ENCODE results near the gene JMJD7.

The JMJD7 gene

DNA sequence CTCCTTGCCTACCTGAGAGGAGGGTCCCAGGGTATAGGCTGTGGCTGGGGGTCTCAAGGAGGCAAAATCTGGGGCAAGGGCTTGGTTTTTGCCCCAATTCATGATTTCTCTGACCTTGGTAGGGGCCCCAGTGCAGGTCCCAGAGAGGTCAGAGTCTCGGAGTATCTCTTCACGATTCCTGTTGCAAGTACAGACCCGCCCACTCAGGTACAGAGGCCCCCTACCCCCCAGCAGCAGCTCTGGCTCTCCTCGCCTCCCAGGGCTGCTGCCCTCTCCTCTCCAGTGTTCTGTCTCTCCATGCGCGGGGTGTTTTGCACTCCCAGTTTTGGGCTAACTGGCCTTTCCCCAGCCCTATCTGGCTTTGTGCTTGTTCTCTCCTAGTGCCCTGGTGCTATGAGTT is 5.4 kb upstream of the JMJD7 start:
- DNase-seq (ENCODE audit: low read depth, low spot score) = no peak

DNA sequence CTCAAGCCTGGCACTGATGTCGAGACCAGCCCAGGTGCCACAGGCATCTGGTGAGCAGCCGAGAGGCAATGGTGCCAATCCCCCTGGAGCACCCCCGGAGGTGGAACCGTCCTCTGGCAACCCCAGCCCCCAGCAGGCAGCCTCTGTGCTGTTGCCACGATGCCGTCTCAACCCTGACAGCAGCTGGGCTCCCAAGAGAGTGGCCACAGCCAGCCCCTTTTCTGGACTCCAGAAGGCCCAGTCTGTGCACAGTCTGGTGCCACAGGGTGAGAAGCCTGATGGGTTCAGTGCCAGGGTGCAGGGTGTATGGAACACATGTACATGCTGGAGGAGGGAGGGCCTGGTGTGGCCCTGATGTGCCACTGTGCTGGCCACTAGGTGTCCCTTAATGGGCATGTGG is 4.9 kb upstream of the JMJD7 start:
- DNase-seq (ENCODE audit: low read depth, low spot score) = no peak

DNA sequence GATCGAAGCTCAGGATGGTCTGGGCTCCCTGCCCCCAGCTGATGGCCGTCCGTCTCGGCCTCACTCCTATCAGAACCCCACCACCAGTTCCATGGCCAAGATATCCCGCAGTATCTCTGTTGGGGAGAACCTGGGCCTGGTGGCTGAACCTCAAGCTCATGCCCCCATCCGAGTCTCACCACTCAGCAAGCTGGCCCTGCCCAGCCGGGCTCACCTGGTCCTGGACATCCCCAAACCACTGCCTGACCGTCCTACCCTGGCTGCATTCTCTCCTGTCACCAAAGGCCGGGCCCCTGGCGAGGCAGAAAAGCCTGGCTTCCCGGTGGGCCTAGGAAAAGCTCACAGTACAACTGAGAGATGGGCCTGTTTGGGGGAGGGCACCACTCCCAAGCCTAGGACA is 4.4 kb upstream of the JMJD7 start:
- DNase-seq (ENCODE audit: low read depth, low spot score) = no peak

DNA sequence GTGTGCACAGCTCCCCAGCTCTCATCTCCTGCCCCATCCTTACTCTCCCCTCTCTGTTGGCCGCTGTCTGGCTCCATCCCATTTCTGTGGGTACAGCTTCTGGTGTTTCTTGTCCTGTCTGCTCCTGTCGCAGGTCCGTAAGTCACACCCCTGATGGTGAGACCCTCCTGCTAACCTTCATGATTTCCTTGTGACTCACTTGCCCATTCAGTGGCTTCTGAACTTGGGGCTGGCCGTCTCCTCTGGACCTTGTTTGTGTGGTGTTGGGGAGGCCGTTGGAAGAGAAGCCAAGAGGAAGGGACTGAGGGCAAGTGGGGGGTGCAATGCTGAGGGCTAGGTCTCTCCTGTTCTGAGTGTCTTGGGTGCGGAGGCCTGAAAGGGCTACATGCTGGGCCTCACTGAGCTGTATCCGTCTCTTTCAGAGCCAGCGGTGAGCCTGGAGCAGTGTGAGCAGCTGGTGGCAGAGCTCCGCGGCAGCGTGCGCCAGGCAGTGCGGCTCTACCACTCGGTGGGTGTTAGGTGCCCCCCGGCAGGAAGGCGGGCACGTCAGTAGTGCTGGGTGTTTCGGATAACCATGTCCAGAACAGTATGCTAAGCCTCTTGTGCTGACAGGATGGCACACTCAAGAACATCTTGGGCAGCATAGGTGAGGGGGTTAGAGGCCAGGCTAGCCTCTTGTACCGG is 3.7 kb upstream of the JMJD7 start:
- no peak for DNase-seq (ENCODE audit: low read depth, low spot score)

DNA sequence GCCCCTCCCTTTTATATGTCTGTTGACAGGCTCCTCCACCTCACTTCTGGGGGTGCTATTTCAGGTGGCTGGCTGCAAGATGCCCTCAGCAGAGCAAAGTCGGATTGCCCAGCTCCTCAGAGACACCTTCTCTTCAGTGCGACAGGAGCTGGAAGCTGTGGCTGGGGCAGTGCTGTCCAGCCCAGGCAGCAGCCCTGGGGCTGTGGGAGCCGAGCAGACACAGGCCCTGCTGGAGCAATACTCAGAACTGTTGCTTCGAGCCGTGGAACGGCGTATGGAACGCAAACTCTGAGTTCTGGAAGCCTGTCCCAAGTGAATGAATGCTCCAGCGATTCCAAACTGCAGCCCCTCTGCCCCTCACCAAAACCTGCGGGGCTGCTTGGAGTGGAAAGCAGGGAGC is 2.7 kb upstream of the JMJD7 start:
- no peak for DNase-seq (ENCODE audit: low read depth, low spot score)

DNA sequence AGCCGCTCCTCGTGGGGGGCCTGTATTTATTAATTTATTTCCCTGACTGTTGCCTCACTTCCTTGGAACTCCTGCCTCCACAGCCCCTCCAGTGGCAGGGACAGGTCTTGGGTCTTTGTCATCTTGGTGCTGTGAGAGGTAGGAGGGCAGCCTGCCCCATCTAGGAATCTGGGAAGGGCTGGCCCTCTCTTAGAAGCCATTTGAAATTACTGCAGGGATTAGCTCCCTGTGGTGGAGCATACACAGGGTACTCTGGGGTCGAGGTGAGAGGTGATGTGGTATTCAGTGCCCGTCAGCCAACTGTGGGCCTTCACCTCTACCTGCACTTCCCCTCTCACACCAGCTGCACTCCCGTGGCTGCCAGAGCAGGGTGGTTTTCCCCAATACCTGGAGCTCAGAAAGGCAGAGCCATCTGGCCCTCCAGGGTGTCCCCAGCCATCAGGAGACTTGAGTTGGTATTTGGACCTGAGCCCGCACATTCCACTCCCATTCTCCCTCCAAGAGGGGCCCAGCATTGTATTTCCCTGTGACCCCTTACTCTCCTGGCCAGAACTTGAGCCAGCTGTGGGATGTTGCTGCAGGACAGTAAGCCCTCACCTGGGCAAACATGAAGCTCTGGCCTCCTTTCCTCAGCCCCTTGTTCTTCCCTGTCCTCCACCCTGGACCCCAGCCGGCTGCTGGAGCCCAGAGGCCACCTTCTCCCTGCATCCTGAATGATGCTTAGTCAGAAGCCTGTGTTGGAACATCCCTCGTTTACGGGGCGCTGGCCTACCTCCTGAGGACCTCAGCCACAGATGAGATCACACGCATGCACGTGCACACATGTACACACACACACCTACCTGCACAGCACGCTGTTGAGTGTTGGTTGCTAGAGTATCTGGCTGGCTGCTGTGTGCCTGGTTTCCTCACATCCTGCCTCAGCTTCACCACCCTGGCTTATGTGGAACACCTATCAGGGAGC is 2.0 kb upstream of the JMJD7 start:
- peak; percentile 23 for DNase-seq (ENCODE audit: low read depth, low spot score)

DNA sequence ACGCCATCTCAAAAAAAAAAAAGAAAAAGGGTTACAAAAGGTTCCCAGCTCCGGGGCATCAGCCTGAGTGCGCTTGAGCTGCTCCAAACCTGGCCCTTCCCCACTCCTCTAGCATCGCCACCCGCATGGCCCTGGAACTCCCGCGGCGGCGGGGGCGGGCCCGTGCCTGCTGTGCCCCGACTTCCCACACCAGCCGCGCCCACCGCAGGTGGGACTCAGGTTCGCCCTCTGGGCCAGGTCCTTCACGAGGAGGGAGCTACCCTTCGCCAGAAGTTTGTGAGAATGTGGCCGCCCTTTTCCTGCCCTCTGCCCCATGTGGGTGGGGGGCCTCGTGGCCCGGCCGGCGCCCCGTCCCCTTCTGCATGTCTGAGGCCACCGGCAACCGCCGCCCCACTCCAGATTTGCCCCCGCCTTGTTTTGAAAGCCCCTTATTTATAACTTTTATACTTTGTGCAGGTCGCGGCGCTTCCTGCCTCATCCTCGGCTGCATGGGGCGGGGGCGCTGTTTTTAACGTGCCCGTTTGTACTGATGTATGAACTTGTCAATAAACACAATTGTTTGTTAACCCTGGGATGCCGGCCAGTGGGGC is 507 bp upstream of the JMJD7 start:
- DNase-seq (ENCODE audit: low read depth, low spot score) = no peak

DNA sequence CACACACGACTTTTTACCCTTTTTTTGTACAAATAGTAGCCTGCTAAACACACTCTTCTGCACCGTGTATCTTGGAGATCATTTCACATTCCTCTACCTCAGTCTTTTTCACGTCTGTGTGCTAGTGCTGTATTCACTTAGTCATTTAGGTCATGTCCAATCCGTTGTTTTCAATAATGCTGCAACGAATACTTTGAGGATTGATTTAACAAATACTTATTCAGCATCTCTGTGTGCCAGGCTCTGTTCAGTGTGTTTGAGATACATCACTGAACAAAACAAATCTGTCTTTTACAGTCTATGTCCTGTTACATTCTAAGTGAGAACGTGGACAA is 882 bp downstream of the JMJD7 start:
- peak; percentile 27 for DNase-seq (ENCODE audit: low read depth, low spot score)

DNA sequence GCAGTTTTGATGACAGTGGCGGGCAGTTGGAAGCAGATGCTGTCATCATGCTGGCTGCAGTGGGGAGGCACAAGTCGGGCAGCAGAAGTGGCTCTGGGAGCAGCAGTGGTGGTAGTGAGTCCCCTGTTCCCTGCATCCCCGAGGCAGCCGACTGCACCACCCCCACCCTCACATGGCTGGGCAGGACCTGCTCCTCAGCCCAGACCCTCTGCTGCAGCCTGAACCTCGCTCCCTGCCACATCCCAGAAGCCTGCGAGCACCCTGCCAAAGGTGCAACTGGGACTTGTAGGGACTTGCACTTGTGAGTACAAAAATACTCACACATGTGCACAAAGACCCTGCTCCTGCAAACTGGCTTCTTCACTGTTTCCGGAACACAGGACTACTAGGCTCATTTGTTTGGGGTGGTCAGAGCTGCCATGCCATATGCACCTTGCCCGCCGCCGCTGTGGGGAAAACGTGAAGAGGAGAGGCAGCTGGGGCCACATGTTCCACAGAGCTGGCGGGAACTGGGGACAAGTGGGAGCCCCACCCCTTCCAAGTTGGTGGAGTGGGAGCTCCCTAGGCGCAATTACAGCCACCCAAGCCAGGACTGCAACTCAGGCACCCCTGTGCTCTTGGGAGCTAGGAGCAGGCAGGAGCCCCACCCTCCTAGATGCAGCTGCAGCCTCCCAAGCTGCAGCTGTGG is 2.2 kb downstream of the JMJD7 start:
- DNase-seq (ENCODE audit: low read depth, low spot score) = no peak

DNA sequence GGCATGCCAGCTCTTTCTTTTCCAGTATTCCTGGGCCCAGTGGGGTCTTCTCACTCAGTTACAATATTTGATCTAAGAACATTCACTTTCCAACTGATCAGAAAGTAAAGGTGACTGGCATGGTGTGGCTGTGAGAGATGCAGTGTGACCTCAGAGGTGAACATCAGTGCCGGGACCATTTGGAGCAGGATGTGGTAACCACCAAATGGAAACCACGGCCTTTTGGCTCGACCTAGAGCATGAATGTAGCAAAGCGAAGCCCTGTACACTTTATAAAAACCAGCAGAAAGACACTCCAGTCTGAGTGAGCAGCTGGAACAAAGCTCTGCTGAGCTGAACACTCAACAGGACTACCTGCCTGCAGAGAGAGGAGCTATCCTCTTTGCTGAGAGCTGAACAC is 3.4 kb downstream of the JMJD7 start:
- peak; percentile 25 for DNase-seq (ENCODE audit: low read depth, low spot score)

DNA sequence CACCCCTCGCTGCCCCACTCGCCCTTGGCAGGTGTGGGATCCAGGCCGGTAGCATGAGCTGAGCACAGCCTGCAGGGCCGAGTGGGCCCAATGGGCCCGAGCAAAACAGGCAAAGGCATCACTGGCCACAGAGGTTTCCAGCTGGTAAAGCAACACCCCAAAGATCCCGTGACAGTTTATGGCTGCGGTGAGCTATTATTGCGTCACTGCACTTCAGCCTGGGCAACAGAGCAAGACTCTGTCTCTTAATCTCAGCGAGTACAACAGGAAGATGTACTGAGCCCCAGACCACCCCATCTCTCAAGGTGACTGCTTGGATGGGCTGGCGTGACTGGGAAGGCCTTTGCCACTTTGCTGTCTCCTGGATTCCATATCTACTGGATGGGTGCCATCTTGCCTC is 4.3 kb downstream of the JMJD7 start:
- no peak for DNase-seq (ENCODE audit: low read depth, low spot score)

DNA sequence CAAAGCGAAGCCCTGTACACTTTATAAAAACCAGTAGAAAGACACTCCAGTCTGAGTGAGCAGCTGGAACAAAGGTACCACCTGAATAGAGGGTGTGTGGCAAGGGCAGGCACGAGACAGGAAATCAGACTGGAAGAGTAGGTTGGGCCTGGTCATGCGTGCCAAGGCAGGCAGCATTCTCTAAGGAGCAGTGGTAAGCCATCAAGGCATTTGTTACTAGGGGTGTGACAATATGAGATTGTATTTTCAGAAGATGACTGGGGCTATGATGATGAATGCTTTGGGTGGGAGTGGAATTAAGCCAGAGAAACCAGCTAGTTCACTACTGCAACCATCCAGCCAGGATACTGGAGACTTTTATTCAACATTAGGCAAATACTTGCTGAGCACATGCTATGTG is 5.0 kb downstream of the JMJD7 start:
- no peak for DNase-seq (ENCODE audit: low read depth, low spot score)

DNA sequence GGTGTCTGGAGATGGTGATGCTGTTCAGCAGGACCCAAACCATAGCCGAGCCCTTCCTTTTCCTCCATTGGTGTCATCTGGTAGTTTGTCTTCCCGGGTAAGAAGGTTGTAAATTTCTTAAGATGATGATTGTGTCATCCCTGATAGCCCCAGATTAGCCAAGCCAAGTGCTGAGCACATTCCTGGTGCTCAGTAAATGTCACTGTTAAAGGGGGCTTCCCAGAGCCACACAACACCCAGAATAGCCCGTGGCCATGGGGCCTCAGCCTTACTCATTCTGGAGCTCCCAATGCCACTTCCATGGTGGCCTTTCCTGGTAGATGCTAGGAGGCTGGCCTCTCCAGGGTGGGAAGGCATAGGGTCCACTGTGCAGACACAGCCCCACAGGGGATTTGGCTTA is 6.2 kb downstream of the JMJD7 start:
- no peak for DNase-seq (ENCODE audit: low read depth, low spot score)

DNA sequence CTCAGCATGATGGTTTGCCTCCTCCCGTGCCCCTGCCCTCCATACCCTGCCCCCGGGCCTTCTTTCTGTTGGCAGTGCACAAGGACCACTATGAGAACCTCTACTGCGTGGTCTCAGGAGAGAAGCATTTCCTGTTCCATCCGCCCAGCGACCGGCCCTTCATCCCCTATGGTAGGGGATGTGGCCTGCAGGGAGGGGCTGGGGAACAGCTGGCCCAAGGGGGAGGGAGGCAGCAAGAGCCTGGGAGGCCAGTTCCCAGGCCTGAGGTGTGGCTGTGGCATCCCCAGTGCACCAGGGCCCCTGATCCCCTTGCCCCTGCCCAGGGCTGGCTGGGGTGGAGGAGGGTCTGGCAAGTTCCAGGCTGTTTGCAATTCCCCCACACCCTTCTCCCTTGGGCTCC is 8.2 kb downstream of the JMJD7 start:
- no peak for DNase-seq (ENCODE audit: low read depth, low spot score)

DNA sequence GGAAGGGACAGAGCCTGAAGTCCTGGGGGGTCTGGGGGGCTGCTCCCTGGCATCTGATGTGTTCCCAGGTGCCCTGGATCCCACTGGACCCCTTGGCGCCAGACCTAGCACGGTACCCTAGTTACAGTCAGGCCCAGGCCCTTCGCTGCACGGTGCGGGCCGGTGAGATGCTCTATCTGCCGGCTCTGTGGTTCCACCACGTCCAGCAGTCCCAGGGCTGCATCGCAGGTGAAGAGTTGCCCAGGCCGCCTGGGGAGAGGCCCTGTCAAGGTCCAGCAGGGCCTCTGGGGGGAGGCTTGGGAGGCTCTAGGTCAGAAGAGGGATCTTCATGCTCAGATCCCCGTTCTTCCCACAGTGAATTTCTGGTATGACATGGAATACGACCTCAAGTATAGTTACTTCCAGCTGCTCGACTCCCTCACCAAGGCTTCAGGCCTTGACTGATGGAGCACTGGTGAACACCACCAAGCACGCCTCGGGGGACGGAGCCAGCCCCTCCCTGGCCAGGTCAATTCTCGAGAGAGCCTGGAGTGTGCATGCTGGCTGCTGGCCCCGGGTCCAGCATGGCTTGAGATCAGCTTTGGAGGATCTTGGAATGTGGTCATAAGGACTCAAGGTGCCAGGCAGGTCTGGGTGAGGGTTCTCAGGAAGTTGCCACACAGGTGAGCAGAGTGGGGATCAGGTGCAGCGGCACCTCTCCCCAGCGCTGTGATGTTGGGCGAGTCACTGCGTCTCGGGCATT is 9.0 kb downstream of the JMJD7 start:
- no peak for DNase-seq (ENCODE audit: low read depth, low spot score)

DNA sequence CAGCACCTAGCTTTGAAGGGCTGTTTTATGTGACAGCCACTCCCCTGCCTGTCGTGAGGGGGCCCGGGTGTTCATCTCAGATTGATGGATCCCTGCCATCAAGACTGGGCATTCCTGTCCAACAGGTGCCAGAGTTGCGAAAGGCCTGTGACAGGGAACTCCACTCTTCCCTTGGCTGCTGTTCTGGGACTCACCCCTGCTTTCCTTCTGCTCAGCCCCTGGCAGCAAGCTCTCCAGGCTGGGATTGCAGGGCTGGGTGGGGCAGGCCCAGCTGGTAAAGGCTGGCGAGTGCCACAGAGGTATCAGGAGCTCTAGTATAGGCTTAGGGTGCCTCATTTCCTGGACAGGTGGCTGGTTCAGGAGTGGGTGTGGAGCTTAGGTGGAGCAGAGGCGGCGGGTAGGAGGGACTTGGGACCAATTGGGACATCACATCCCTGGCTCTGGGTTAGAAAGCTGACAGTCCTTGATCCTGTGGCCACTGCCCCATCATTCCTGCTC is 10.6 kb downstream of the JMJD7 start, which contains the start of gene PLA2G4B:
Gene PLA2G4B (plus strand): TSS at position 448 of the 498 bp plus-strand sequence. CDS start 67 bp downstream, outside the sequence.
- DNase-seq (ENCODE audit: low read depth, low spot score) = no peak

DNA sequence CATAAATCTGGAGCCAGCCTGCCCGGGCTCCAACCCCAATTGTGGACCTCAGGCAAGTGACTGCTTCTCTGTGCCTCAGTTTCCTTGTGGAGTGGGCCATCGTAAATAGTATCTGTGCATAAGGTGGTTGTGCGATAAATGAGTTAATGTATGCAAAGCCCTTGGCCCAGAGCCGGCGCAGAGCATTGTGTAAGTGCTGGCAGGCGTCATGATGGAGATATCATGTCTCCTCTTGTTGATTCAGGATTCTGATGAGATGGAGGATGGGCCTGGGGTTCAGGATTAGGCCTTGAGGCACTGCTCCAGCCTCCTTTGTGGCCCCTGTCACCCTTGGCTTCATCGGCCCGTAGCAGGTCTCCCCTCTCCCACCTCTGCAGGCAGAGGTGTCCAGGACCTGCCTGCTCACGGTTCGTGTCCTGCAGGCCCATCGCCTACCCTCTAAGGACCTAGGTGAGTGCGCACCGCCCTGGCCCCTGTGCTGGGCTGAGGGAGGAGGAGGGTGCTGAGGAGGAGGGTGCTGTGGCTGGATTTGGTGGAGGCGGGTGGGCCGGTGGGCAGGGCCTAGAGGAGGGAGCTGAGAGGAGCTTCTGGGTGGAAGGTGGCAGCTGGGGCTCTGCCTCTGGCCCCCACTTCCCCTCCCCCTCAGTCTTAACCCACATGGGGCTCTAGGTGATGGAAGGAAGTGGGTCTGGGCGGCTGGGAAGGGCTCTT is 12.0 kb downstream of the JMJD7 start:
- no peak for DNase-seq (ENCODE audit: low read depth, low spot score)

DNA sequence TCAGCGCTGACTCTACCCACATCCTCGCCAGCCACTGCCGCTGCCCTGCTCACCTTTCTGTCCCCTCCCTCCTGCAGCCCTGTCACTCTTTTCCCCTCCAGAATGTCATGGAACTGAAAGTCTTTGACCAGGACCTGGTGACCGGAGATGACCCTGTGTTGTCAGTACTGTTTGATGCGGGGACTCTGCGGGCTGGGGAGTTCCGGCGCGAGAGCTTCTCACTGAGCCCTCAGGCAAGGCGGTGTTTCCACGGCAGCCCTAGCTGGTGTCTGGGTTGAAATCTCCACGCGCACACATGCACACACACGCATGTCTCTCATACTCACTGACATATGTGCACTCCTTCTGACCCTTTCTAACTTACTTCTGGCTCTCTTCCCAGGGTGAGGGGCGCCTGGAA is 12.8 kb downstream of the JMJD7 start:
- no peak for DNase-seq (ENCODE audit: low read depth, low spot score)

DNA sequence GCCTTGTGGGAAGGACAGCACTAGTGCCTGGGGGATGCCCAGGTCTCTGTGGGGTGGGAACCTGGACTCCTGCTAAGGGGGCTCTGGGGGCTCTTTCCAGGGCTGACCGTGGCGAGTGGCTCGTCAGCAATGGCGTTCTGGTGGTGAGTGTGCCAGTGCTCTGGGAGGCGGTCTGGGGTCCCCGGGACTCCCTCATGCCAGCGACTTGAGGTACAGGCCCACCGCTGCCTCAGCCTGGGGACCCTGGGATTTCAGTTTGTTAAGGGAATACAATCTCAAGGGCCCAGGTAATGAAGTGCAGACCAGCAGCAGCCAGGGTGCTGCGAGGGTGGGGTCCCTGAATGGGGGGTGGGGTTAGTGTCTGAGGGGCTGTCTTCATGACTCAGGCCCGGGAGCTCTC is 13.2 kb downstream of the JMJD7 start:
- DNase-seq (ENCODE audit: low read depth, low spot score) = no peak

DNA sequence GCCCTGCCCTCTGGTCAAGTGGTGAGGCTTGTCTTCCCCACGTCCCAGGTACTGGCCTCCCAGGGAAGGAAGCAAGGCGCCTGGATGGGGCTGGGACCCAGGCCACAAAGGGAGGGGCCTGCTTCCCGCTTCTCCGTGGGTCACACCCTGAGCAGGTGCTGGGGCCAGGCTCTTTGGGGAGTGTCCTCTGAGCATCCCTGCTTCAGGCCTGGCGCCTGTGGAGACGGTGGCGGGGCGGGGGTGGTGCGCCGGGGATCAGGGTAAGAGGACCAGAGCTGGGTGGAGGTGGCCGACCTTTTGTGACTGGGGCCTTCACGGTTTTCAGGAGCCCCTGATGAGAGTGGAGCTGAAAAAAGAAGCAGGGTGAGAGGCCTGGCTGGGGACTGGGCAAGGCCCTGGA is 14.3 kb downstream of the JMJD7 start:
- no peak for DNase-seq (ENCODE audit: low read depth, low spot score)

DNA sequence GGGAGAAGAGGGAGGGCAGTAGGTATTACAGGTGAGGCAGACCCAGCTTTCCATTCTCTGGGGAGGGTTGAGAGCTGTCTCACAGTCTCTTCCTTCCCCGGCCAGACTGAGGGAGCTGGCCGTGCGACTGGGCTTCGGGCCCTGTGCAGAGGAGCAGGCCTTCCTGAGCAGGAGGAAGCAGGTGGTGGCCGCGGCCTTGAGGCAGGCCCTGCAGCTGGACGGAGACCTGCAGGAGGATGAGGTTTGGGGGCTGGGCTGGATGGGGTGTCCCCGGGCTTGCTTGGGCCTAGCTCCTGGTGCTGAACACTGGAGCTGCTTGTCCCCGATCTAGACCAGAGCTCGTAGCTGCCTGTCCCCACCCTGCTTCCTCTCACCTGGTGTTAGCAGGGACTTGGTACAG is 15.7 kb downstream of the JMJD7 start:
- no peak for DNase-seq (ENCODE audit: low read depth, low spot score)

Data from astrocyte of the hippocampus (primary cell).